NCI-H187 treated with DMSO at 0.1 percent for 48 hours (cell line): ENCODE measurements around the gene DPH1.

ENCODE experiments used
- DNase-seq: peaks from one replicate; lab custom pipeline; 2025; lab: John Stamatoyannopoulos, UW

DPH1 gene

GRCh38 chr17:2062571-2063183, 32.7 kb downstream of the DPH1 start:
- DNase-seq, result no peak

- no peak for DNase-seq
These were observed 33.6 kb downstream of the DPH1 start for GRCh38 chr17:2063261-2064146.

GRCh38 chr17:2064147-2064489, 34.2 kb downstream of the DPH1 start:
- DNase-seq, result no peak

GRCh38 chr17:2064520-2064971, 34.6 kb downstream of the DPH1 start:
- DNase-seq, result no peak

GRCh38 chr17:2064980-2065785, 35.2 kb downstream of the DPH1 start:
- DNase-seq, result no peak

GRCh38 chr17:2065949-2066400, 36.0 kb downstream of the DPH1 start:
- no peak for DNase-seq

- DNase-seq, result no peak
These were observed 37.2 kb downstream of the DPH1 start for GRCh38 chr17:2067048-2067561.

GRCh38 chr17:2067608-2068024, 37.7 kb downstream of the DPH1 start:
- DNase-seq, result no peak

GRCh38 chr17:2068031-2068518, 38.1 kb downstream of the DPH1 start:
- no peak for DNase-seq

- no peak for DNase-seq
These were observed 38.6 kb downstream of the DPH1 start for GRCh38 chr17:2068519-2069051.

- DNase-seq, result no peak
These were observed 40.5 kb downstream of the DPH1 start for GRCh38 chr17:2070241-2071023.

GRCh38 chr17:2071024-2071385, 41.1 kb downstream of the DPH1 start:
- DNase-seq, result no peak

GRCh38 chr17:2071455-2072281, 41.7 kb downstream of the DPH1 start:
- no peak for DNase-seq

GRCh38 chr17:2074919-2075318, 45.0 kb downstream of the DPH1 start:
- no peak for DNase-seq

- DNase-seq, result no peak
These were observed 45.6 kb downstream of the DPH1 start for GRCh38 chr17:2075336-2076086.

GRCh38 chr17:2076087-2076984, 46.4 kb downstream of the DPH1 start:
- DNase-seq, result no peak

GRCh38 chr17:2077040-2077439, 47.1 kb downstream of the DPH1 start:
- no peak for DNase-seq

- DNase-seq, result no peak
These were observed 51.6 kb downstream of the DPH1 start for GRCh38 chr17:2081564-2081963.
